CD4-positive, alpha-beta T cell treated with Interleukin-15 for 1 hour (primary cell): ENCODE data around the gene C5.

Source experiments
- DNase-seq: peaks from one replicate; pipeline ENCODE4 v3.0.0-alpha.2; 2020

C5 gene

GRCh38 chr9:120904061-120904977, 145.8 kb downstream of the C5 start:
- peak; percentile 81 for DNase-seq

- peak; percentile 36 for DNase-seq
These were observed 147.2 kb downstream of the C5 start for GRCh38 chr9:120902569-120903535.
